BJ (cell line): ENCODE results near the gene SPAG17. TPM values are rescaled to one million over a fixed set of nuclear protein-coding genes. Genes with fewer than 3 reads are reported as not detected.

Source experiments
- CTCF ChIA-PET: fragments of 350-600 bp; formaldehyde crosslinking; extraction: SDS; loops from one replicate; lab custom pipeline; 2021; ENCODE audit warnings: antibody characterized with exemption, inconsistent platforms; lab: Yijun Ruan, JAX
- POLR2A ChIA-PET: fragments of 300-600 bp; sonication (Branson Sonifier 250); formaldehyde crosslinking; extraction: SDS; loops from one replicate; lab custom pipeline; 2021; ENCODE audit warnings: antibody characterized with exemption; lab: Charles Lee
- DNase-seq: peaks from one replicate; pipeline ENCODE4 v3.0.0-alpha.2; 2011; ENCODE audit warnings: low read depth
- H3K27me3 ChIP-seq: 2 replicates; pipeline ENCODE4 v1.6.0; 2011; ENCODE audit warnings: low read length; ENCODE audit not compliant: control insufficient read depth, insufficient read depth
- H3K36me3 ChIP-seq: 2 replicates; pipeline ENCODE4 v1.5.1; 2011; ENCODE audit warnings: low read length; ENCODE audit not compliant: control insufficient read depth, insufficient read depth
- H3K4me3 ChIP-seq: 2 replicates; pipeline ENCODE4 v1.5.1; 2011; ENCODE audit warnings: low read depth, mild to moderate bottlenecking, control low read depth, low read length
- polyA plus RNA-seq: library from polyadenylated mRNA; depleted of rRNA; stranded (reverse); fragments of >200 nt; gene quantifications from 2 replicates; pipeline ENCODE4 v1.2.3, GENCODE V29; 2011
- TF ChIP-seq, protein P1 (sequence below): IDR thresholded peaks from 2 replicates; pipeline ENCODE4 v1.5.1; 2011; ENCODE audit warnings: low read depth, mild to moderate bottlenecking, control low read depth, inconsistent platforms, low read length, moderate library complexity; ENCODE audit not compliant: insufficient read depth

SPAG17 gene
- polyA plus RNA-seq, 1 experiment = 0.09 TPM

DNA sequence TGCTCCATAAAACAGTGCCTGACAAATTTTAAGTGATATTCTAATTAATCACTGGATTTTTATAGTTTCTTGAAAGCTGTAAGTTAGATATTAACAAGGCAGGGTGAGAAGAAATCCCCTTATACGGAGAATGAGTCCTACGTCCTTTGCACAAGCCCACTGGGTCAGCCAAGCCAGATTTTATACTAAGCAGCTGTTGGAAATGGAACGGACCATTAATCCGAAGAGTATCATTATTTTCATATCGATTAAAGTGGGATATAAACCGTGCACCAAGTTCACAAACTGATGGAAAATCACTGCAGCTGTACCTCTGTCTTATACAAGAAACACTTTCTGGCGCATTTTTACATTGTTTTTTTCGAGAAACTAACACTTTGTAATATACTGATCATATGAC, 35.2 kb downstream of the SPAG17 start:
- ChIA-PET CTCF (no interaction called here), POLR2A (no interaction called here)
- DNase-seq = no peak
- no peak overlapping the region for H3K4me3 ChIP-seq
- H3K27me3 ChIP-seq = no peaks in the 10 kb centered on the region
- TF ChIP-seq, protein P1, sequence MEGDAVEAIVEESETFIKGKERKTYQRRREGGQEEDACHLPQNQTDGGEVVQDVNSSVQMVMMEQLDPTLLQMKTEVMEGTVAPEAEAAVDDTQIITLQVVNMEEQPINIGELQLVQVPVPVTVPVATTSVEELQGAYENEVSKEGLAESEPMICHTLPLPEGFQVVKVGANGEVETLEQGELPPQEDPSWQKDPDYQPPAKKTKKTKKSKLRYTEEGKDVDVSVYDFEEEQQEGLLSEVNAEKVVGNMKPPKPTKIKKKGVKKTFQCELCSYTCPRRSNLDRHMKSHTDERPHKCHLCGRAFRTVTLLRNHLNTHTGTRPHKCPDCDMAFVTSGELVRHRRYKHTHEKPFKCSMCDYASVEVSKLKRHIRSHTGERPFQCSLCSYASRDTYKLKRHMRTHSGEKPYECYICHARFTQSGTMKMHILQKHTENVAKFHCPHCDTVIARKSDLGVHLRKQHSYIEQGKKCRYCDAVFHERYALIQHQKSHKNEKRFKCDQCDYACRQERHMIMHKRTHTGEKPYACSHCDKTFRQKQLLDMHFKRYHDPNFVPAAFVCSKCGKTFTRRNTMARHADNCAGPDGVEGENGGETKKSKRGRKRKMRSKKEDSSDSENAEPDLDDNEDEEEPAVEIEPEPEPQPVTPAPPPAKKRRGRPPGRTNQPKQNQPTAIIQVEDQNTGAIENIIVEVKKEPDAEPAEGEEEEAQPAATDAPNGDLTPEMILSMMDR = no peak
- H3K36me3 ChIP-seq = no peaks in the 10 kb centered on the region

DNA sequence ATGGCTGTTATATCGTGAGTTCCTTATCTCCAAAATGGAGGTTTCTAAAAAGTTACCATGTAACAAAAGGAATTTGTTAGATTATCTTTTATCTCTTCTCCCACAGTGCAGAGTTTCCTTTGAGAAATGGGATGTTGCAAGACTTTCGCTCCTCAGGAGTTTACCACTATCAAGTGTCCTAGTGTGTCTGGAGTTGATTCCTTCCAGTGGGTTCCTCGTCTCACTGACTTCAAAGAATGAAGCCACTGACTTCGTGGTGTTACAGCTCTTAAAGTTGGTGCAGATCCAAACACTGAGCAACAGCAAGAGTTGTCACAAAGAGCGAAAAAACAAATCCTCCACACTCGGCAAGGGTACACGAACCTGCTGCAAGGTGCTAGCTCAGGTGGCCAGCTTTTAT, 37.0 kb downstream of the SPAG17 start:
- CTCF ChIA-PET = interaction anchor here (0.6 to 0.7 kb wide), 2 partner anchors 9 to 1197 kb away, joined by 4 read pairs; no protein-coding TSS in a partner anchor
- POLR2A ChIA-PET = no interaction called here
- no peaks in the 10 kb centered on the region for H3K27me3 ChIP-seq
- no peak overlapping the region for H3K4me3 ChIP-seq
- TF ChIP-seq, protein P1 = no peak
- DNase-seq = no peak
- no peaks in the 10 kb centered on the region for H3K36me3 ChIP-seq

DNA sequence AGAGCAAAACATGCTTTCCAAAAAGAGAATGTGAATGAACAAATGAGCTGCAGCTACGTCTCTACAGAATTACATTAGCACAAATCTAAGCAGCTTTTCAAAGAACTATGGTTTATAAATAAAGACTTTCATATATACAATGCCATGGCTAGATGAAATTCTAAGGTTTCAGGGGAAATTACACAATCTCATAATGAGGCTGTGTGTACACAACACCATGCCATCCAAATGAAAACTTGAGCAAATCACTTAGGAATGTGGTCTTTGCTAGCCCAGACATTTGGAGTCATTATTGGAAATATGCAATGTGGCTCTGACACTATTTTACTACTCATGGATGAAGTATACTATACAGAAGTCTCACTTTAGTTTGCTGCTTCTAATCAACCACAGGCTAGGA, 37.5 kb downstream of the SPAG17 start:
- peak; percentile 63 for DNase-seq
- TF ChIP-seq, protein P1 = no peak
- CTCF ChIA-PET = interaction anchor here (0.6 kb wide), 1 partner anchor 1198 kb away, joined by 4 read pairs; no protein-coding TSS in a partner anchor
- Histone ChIP-seq H3K27me3 (no peaks in the 10 kb centered on the region), H3K36me3 (no peaks in the 10 kb centered on the region), H3K4me3 (no peak overlapping the region)
- POLR2A ChIA-PET = no interaction called here

DNA sequence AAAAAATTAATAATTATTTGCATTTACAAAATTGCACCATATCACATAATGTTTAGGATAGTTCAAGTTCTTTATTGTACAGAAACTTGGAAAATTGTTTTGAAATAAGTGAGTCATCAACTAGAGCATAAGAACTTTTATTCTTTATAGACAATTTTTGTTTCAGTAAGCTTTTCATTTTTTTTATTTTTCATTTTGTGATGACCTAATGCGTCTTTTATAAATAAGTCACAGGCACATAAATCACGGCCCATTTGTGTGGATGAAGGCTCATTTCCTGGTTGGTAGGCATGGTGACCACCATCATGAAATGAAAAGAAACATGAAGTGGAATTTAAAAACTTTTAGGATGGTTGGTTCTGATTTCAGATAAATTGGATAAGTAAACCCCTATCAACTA, 39.3 kb downstream of the SPAG17 start:
- CTCF ChIA-PET = no interaction called here
- no peak overlapping the region for H3K4me3 ChIP-seq
- no peaks in the 10 kb centered on the region for H3K27me3 ChIP-seq
- DNase-seq = no peak
- no peaks in the 10 kb centered on the region for H3K36me3 ChIP-seq
- TF ChIP-seq, protein P1 = no peak
- POLR2A ChIA-PET = no interaction called here

DNA sequence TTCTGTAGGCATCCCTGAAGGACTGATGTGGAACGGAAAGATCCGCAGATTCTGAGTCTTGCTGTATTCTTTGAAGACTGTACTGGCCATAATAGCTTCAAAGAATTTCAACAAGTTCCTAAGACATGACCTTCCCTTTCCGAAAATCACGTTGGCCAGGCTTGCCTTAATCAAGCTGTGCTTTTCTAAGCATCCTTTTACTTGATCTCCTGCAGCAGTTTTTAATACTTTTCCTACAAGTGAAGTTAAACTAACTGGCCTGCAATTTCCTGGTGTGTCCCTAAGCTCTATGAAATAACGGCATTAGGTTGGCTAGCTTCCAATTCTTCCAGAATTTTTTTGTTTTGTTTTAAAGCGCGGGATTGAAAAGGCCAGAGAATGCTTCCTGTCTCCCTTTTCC, 40.3 kb downstream of the SPAG17 start:
- Histone ChIP-seq H3K27me3 (no peaks in the 10 kb centered on the region), H3K36me3 (no peaks in the 10 kb centered on the region), H3K4me3 (no peak overlapping the region)
- POLR2A ChIA-PET = no interaction called here
- CTCF ChIA-PET = no interaction called here
- DNase-seq = no peak
- TF ChIP-seq, protein P1 = no peak
